Measurements from ENCODE around the gene ERAL1.
A peak's percentile ranks its signal among the peaks of the same experiment; 100 is the strongest.
"Not testable (repeated sequence)": the region's sequence is repeated elsewhere in the genome, so short reads cannot be mapped to it uniquely, and the experiment has no call there.

The ERAL1 gene

DNA sequence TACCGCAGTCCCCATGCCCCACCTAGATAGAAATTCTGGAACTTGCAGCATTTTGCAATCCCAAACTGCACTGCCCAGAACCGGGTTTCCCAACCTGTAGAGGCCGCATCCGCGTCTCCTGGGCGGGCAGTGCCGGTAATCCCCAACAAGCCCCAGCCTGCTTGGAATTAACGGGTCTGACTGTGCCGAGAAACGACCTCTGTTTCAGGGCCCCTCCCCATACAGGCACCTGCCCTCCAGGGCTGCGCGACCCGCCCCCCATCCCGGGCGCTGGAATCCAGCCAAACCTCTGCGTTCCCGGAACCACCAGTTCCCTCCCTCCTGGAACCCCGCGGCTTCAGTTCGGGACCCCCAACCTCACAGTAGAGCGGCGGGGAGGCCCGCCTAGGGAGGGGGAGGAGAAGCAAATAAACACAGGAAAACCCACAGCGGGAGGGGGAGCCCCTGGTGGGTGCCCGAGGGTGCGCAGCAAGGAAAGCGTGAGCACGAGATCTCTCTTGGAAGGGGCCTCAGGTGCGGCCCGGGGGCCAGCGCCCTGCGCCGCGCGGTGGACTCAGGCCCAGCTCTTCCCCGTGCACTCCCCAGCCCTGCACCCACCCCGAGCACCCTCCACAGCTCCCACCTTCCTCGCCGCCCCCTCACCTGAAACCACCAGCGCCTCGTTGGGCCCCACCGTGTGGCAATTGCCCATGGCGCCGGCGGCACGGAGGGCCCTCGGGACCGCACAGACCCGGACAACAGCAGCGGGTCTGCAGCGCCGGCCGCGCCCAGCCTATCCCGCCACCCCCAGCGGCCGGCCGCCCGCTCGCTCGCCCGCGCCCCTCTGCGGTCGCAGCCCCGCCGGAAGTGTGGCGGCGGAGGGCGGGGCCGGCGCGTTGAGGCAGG is 42.3 kb downstream of the ERAL1 start, which contains the start of gene FLOT2:
Gene FLOT2, minus strand, starts transcription at position 850 of the 885 bp plus-strand sequence. Its CDS starts 159 bp downstream, at position 691.
- FAIRE-seq: peak; percentile 18
- no peak for DNase-seq (ENCODE audit: extremely low spot score, insufficient read length, low read depth)

DNA sequence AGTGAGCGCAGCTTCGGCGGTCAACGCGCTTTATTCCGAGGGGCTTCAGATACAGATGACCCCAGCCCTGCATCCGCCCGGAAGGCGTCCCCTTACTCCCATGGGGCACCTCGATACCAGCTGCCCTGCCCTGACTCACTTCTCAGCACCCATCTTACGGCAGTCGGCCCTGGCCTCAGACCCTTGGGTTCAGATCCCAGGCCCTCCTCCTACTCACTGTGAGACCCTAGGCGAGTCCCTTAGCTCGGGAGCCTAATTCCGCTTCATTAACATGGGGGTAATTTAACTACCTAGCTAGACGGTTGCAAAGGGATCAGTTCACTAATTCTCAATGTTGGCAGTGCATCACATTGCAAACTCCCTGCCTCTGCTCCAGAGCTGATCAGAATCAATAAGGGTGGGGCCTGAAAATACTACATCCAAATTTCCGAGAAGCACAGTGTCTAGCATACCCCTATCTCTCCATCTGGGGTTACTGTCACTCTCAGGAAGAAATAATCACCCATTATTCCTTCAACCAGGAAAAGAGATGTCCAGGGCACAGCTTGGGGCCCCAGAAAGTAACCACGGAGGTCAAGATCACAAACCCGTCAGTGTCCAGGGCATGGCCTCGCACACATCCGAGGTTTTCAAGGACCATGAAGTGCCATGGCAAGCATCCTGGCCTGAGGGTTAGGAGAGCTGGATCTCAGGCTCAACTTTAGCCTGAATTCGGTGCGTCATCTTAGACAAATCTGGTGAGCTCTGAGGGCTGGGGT is 43.1 kb downstream of the ERAL1 start:
- FAIRE-seq (no peak), DNase-seq (ENCODE audit: extremely low spot score, insufficient read length, low read depth) (no peak)

DNA sequence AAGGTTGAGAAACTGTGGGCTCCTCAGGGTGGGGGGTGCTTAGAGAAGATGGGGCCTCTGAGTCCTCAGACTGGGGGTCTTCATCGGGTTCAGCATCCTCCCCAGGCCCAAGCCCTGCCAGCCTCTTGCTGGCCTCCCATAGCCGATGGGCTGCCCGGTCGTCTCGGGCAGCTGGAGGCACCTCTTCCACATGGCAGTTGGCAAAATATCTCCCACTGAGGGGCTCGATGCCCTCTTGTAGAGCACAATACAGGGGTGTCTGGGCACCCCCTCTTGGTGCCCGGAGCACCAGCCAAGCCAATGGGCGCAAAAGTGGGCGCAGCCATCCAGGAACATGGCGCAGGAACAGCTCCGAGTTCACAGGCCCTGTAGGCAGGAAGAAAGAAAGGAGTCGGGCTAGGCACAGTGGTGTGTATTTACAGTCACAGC is 43.7 kb downstream of the ERAL1 start:
- FAIRE-seq: no peak
- DNase-seq (ENCODE audit: extremely low spot score, insufficient read length, low read depth): no peak

DNA sequence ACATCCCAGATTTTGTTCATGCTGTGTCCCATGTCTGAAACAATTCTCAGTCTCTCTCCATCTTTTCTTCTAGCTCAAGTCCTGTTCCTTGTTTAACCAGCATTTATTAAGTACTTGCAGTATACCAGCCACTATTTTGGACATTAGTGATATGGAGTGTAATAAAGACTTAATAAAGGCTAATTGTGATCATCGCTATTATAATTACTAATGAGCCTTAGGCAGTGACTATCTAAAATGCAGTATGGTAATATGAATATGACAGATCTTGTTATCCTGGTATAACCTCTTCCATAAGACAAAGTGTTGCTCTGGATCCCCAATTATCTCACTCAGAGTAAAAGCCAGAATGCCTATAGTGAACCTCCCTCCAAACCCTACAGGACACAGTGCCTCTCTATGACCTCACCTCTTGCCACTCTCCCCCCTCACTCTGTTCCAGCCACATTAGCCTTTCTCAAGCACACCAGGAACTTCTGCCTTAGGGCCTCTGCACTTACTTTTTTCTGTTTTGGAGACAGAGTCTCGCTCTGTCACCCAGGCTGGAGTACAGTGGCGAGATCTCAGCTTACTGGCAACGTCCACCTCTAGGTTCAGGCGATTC is 44.5 kb downstream of the ERAL1 start:
- FAIRE-seq (no peak), DNase-seq (ENCODE audit: extremely low spot score, insufficient read length, low read depth) (no peak)

DNA sequence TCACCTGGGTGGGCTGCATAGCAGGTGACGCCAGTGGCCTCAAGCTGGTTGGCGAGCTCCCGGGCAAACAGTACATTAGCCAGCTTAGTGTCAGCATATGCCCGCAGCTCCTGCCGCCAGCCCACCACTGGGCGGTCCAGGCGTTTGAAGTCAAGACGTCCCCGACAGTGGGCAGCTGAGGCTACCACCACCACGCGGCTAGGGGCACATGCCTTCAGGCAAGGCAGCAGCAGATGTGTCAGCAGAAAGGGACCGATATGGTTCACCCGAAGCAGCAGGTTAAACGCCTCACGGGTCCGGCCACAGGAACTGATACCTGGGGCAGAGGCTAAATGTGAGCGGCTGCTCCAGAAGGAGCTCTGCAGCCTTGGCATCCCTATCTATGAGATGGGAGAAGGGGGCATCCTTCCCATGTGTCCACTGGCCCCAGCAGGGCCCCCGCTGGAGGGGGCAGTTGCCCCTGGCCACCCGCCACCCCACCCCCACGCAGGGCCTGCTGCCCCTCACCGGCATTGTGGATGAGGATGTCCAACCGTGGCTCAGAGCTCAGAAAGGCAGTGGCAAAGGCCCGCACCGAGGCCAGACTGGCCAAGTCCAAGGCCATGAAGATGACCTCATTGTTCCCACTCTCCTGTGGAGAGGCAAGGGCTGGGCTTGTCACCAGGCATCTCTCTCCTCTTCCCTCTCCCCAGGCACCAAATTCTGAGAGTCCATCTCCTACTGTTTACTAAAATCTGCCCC is 46.3 kb downstream of the ERAL1 start:
- no peak for DNase-seq (ENCODE audit: extremely low spot score, insufficient read length, low read depth)
- FAIRE-seq: no peak

DNA sequence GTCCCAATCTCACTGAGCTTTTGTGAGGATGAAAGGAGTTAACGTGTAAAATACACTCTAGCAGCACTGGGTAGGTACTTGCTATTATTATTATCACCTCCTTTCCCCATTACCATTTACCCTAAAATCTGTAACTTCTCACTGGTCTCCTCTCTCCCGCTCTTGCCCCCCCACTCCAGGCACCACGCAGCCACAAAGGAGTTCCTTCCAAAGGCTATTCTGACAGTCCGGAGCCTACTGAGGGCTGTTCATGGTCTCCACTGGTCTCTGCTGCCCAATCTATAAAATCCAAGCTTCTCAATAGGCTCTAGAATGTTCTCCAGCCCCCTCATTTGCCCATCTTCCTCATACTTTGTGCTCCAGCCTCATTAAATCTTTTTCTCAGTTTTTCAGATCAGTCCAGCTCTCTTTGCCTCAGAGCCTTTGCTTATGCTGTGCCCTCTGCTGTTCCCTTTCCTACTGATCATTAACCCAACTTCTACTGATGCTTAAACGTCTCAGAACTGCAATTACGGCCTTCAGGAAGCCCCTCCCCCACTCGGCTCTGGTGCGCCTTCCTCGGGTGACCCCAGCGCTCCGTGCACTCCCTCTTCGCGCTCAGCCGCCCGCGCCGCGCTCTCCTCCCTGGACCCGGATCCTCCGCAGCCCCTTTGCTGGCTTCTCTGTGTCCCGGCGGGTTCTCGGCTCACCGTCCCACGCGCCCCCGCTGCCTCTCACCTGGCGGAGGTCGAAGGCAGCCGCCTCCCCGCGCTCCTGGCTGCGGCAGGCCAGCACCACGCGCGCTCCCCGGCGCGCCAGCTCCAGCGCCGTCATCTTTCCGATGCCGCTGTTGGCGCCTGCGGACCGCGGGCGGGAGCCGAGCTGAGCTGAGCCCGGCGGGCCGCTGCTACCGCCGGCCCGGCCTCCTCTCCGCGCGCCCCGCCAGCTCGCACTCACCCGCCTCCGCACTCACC is 47.3 kb downstream of the ERAL1 start:
- FAIRE-seq (peak; percentile 53), DNase-seq (ENCODE audit: extremely low spot score, insufficient read length, low read depth) (no peak)

DNA sequence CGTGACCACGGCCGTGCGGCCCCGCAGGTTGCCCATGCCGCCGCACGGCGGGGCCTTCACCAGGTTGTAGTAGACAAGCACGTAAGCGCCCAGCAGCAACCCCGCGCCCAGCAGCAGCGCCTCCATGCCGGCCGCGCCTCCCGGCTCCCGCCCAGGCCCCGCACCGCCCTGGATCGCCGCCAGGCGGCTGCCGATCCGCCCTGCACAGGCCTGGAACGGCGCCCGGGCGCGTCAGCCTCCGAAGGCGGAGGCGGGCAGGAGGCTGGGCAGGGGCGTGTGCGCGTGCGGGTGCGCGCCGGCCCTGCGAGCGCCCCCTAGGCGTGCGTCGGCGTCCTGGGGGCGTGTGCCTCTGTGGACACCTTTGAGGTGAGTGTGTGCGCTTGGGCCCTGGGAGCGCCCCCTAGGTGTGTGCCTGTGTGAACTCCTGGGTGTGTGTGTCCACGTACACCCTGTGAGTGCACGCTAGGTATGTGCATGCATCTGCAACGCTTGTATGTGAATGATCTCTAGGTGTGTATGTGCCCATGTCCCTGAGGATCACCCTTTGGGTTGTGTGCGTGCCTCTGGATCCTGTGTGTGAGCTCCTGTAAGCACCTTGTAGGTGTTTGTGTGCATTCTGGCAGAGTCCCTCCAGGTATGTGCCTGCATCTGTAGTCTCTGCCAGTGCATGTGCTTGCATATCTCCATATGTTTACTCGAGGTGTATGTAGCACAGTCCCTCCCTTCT is 48.2 kb downstream of the ERAL1 start, which contains the start of gene DHRS13:
Gene DHRS13, minus strand, starts transcription at position 261 of the 727 bp plus-strand sequence. Its CDS starts 135 bp downstream, at position 126.
- DNase-seq (ENCODE audit: extremely low spot score, insufficient read length, low read depth) (peak; percentile 90), FAIRE-seq (peak; percentile 89)

DNA sequence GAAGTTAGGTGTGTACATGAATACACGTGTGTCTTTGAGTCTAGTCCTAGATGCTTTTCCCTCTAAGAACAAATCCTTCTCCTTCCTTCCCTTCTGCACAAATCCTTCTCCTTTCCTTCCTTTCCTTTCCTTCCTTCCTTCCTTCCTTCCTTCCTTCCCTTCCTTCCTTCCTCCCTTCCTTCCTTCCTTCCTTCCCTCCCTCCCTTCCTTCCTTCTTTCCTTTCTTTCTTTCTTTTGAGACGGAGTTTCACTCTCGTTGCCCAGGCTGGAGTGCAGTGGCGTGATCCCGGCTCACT is 48.7 kb downstream of the ERAL1 start:
- FAIRE-seq; DNase-seq (ENCODE audit: extremely low spot score, insufficient read length, low read depth): not testable (repeated sequence)

DNA sequence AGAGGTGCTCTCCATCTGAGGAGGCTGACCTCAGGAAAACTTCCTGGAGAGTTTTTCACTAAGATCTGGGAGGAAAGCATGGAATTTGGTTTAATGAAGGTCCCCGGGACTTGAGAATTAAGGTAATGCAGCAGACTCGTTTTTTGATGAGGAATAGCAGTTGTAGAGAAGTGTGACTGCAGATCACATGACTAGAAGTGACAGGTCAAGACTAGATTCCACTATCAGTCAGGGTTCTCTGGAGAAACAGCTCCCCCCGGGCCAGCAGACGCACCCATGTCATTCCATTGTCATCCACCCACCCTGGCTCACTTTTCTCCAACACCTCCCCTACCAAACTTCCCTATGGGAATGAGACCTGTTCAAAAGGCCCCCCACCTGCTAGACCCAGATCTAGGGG is 50.0 kb downstream of the ERAL1 start:
- no peak for FAIRE-seq
- DNase-seq (ENCODE audit: extremely low spot score, insufficient read length, low read depth): no peak

DNA sequence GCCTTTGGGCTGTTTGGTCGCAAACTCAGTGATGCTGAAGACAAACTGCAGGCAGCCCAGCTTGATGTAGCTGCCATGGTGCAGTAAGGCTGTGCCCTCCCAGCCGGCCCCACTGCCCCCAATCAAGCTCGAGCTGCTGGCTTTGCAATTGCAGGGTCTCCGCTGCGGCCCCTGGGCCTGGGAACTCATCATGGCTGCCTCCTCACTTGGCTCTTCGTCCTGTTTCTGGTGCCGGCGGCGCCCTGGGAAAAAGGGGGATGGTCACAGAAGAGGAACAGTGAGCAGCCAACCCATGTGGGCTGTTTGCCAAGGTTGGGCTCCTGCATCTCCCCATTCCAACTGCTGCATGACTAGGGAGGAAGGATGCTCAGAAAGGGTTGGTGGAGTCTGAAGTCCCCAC is 51.5 kb downstream of the ERAL1 start:
- no peak for DNase-seq (ENCODE audit: extremely low spot score, insufficient read length, low read depth)
- no peak for FAIRE-seq

DNA sequence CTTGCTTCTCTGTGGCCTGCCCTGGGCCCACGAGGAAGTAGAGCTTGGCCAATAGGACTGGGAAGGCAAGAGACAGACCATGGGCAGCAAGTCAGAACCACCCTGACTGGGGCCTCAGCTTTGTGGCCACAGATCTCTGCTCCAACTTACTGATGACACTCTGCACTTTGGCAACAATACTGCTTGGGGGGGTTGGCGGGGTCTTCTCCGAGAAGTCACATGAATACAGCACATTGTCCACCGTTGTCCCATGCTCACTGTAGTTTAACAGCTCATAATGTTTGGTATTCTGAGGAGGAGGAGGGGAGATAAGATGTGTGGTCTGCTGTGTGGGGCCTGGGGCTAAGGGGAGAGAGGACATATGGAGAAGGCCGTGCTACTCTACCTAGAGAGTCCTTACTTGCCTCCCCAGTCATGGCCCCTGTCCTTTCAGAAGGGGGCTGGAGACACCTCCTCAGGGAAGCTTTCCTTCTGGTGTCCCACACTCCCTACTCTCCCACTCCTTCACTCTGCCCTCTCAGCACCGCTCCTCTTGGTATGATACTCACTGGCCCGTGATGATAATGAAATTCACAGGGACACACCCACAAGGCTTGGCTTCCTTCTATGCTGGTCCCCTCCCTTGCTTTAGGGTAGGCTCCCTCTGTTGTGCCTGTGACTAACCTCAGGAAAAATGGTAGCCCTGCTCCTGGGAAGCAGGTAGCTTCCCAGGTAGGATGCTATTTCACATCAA is 52.1 kb downstream of the ERAL1 start:
- FAIRE-seq (no peak), DNase-seq (ENCODE audit: extremely low spot score, insufficient read length, low read depth) (no peak)

DNA sequence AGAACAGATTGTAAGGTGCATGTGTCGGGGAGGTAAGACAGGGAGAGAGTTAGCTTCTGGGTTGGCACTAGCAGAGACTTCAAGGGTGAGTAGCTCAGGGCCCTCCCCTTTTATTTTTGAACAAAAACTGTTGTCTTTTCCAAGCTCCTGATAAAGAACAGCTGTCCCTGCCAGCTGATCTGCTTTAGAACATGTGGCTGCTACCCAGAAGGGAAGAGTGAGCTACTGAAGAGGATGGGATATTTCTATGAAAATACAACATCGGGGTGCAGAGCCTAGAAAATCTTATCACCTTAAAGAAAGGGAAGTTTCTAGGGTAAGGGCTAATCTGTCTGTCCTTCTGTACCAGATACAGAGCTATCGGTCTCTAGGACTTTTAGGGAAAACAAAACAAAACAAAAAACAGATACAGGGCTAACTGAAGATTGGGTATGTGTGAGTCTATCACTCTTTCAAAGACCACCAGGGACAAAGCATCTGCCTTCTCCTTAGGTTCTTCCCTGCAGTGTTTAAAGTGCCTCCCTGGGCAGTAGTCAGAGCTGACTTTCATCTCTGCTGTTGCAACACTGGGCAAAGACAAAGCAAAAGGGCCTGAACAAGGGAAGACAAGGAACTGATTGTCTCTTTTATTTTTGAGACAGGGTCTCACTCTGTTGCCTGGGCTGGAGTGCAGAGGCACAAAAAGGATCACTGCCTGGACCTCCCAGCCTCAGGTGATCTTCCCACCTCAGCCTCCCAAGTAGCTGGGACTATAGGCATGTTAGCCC is 53.1 kb downstream of the ERAL1 start:
- no peak for FAIRE-seq

DNA sequence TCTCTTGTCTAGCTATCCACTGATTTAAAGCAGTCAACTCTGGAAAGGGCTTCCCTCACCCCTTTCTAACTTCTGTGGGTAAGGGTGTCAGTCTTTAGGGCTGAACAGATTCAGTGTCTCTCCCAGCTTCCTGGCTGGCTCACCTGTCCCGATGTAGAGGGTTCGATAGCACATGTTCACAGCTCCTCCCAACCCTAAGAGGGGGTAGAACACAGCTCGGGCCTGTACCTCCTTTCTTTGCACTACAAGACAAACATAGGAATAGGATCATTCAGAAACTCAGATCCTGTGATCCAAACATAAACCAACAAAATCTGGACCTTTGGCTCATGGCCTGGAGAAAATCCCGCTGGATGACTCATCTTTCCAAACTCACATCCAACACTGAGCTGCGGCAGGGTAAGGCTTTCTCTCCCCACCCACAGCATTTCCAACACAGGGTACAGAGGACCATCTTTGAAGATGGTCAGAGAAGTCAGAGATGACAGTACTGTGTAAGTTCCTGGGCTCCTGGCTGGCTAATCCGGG is 53.9 kb downstream of the ERAL1 start:
- DNase-seq (ENCODE audit: extremely low spot score, insufficient read length, low read depth) (no peak), FAIRE-seq (no peak)

More for the DNA sequence above, 53.1 kb downstream of the ERAL1 start:
- no peak for DNase-seq (ENCODE audit: extremely low spot score, insufficient read length, low read depth)

DNA sequence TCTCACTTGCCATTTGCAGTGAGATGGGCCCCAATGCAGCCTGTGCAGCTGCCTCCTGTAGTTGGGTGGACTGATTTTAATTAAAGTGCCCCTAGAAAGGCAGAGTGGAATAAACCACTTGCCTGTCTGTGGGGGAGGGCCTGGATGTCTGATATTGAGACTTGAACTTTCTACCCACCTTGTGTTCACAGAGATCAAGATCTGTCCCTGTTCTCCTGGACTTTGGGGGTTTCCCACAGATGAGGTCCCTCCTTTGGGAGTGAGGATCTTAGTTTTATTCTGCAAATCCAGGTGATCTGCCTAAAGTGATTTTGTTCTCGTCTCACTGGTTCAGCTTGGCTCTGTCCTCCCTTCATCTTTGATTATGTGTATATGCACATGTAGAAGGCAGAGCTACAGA is 55.7 kb downstream of the ERAL1 start:
- DNase-seq (ENCODE audit: extremely low spot score, insufficient read length, low read depth) (no peak), FAIRE-seq (no peak)

All from GM18507 (cell line).